HEK293 (cell line): ENCODE results near the gene HPRT1.

Experiments
- CTCF ChIA-PET: fragments of 350-600 bp; formaldehyde crosslinking; extraction: SDS; loops from one replicate; lab custom pipeline; 2021; ENCODE audit warnings: antibody characterized with exemption; lab: Yijun Ruan, JAX
- POLR2A ChIA-PET: fragments of 300-600 bp; formaldehyde crosslinking; extraction: SDS; loops from one replicate; lab custom pipeline; 2020; ENCODE audit warnings: antibody characterized with exemption, inconsistent platforms; lab: Yijun Ruan, JAX
- H3K27ac ChIP-seq: fragments of 200-500 bp; sonication (Bioruptor generic); 2 replicates; pipeline ENCODE4 v1.5.1; 2014; ENCODE audit warnings: low read depth, low read length, control low read depth, inconsistent platforms; ENCODE audit errors: extremely low read depth
- H3K36me3 ChIP-seq, 2 experiments: fragments of 200-500 bp in 1 of 2; sonication (Bioruptor generic) in 1 of 2; 1 replicate in 1 of 2; 2 replicates in 1 of 2; pipeline ENCODE4 v1.5.1; 2014 to 2017; ENCODE audit warnings: inconsistent platforms in 2 of 2, low read length in 2 of 2; ENCODE audit not compliant: control insufficient read depth in 2 of 2, insufficient read depth in 1 of 2
- H3K4me1 ChIP-seq: fragments of 200-500 bp; sonication (Bioruptor generic); 2 replicates; pipeline ENCODE4 v1.5.1; 2014; ENCODE audit warnings: mild to moderate bottlenecking, low read length, inconsistent platforms; ENCODE audit not compliant: control insufficient read depth, insufficient read depth
- H3K4me3 ChIP-seq: 2 replicates; pipeline ENCODE4 v1.5.1; 2011; ENCODE audit warnings: low read depth, mild to moderate bottlenecking, control low read depth, low read length, moderate library complexity
- H3K9me3 ChIP-seq: fragments of 200-500 bp; sonication (Bioruptor generic); 2 replicates; pipeline ENCODE4 v1.5.1; 2014; ENCODE audit warnings: low read depth, low read length, inconsistent platforms; ENCODE audit not compliant: control insufficient read depth, insufficient read depth
- AEBP2 ChIP-seq: fragments of 450-650 bp; formaldehyde crosslinking; IDR thresholded peaks from 2 replicates; pipeline ENCODE4 v1.5.1; 2016; ENCODE audit warnings: missing biosample characterization, missing genetic modification characterization, borderline replicate concordance
- INSM2 ChIP-seq: fragments of 450-650 bp; formaldehyde crosslinking; IDR thresholded peaks from 2 replicates; pipeline ENCODE4 v1.5.1; 2016; ENCODE audit warnings: missing biosample characterization, missing genetic modification characterization
- KLF17 ChIP-seq: fragments of 450-650 bp; formaldehyde crosslinking; IDR thresholded peaks from 2 replicates; pipeline ENCODE4 v1.5.1; 2016; ENCODE audit warnings: missing biosample characterization, missing genetic modification characterization
- KLF7 ChIP-seq: fragments of 450-650 bp; formaldehyde crosslinking; IDR thresholded peaks from 2 replicates; pipeline ENCODE4 v1.5.1; 2016; ENCODE audit warnings: missing biosample characterization, missing genetic modification characterization, borderline replicate concordance
- MYNN ChIP-seq: fragments of 450-650 bp; formaldehyde crosslinking; IDR thresholded peaks from 2 replicates; pipeline ENCODE4 v1.5.1; 2016; ENCODE audit warnings: missing biosample characterization, missing genetic modification characterization, borderline replicate concordance
- SCRT2 ChIP-seq: fragments of 450-650 bp; formaldehyde crosslinking; IDR thresholded peaks from 2 replicates; pipeline ENCODE4 v1.5.1; 2016; ENCODE audit warnings: missing biosample characterization, missing genetic modification characterization
- ZBTB20 ChIP-seq: fragments of 450-650 bp; formaldehyde crosslinking; IDR thresholded peaks from 2 replicates; pipeline ENCODE4 v1.5.1; 2016; ENCODE audit warnings: missing biosample characterization, missing genetic modification characterization
- ZBTB48 ChIP-seq: fragments of 450-650 bp; formaldehyde crosslinking; IDR thresholded peaks from 2 replicates; pipeline ENCODE4 v1.5.1; 2016; ENCODE audit warnings: missing biosample characterization, missing genetic modification characterization
- ZNF138 ChIP-seq: fragments of 450-650 bp; formaldehyde crosslinking; IDR thresholded peaks from 2 replicates; pipeline ENCODE4 v1.5.1; 2016; ENCODE audit warnings: missing biosample characterization, missing genetic modification characterization, borderline replicate concordance
- ZNF157 ChIP-seq: fragments of 450-650 bp; formaldehyde crosslinking; IDR thresholded peaks from 2 replicates; pipeline ENCODE4 v1.5.1; 2016; ENCODE audit warnings: missing biosample characterization, missing genetic modification characterization
- ZNF23 ChIP-seq: fragments of 450-650 bp; formaldehyde crosslinking; IDR thresholded peaks from 2 replicates; pipeline ENCODE4 v1.5.1; 2016; ENCODE audit warnings: missing biosample characterization, missing genetic modification characterization, borderline replicate concordance
- ZNF266 ChIP-seq: fragments of 450-650 bp; formaldehyde crosslinking; IDR thresholded peaks from 2 replicates; pipeline ENCODE4 v1.5.1; 2016; ENCODE audit warnings: missing biosample characterization, missing genetic modification characterization, low read depth
- ZNF280D ChIP-seq: fragments of 450-650 bp; formaldehyde crosslinking; IDR thresholded peaks from 2 replicates; pipeline ENCODE4 v1.5.1; 2016; ENCODE audit warnings: missing biosample characterization, missing genetic modification characterization
- ZNF335 ChIP-seq: fragments of 450-650 bp; formaldehyde crosslinking; conservative IDR thresholded peaks from 2 replicates; pipeline ENCODE4 v1.5.1; 2016; ENCODE audit warnings: missing biosample characterization, missing genetic modification characterization
- ZNF548 ChIP-seq: fragments of 450-650 bp; formaldehyde crosslinking; IDR thresholded peaks from 2 replicates; pipeline ENCODE4 v1.5.1; 2016; ENCODE audit warnings: missing biosample characterization, missing genetic modification characterization
- ZNF600 ChIP-seq: fragments of 450-650 bp; formaldehyde crosslinking; IDR thresholded peaks from 2 replicates; pipeline ENCODE4 v1.5.1; 2016; ENCODE audit warnings: missing biosample characterization, missing genetic modification characterization
- ZNF624 ChIP-seq: fragments of 450-650 bp; formaldehyde crosslinking; IDR thresholded peaks from 2 replicates; pipeline ENCODE4 v1.5.1; 2017; ENCODE audit warnings: missing biosample characterization, missing genetic modification characterization
- ZNF777 ChIP-seq: fragments of 450-650 bp; formaldehyde crosslinking; IDR thresholded peaks from 2 replicates; pipeline ENCODE4 v1.5.1; 2017; ENCODE audit warnings: missing biosample characterization, missing genetic modification characterization, borderline replicate concordance
- ZNF843 ChIP-seq: fragments of 450-650 bp; formaldehyde crosslinking; IDR thresholded peaks from 2 replicates; pipeline ENCODE4 v1.5.1; 2016; ENCODE audit warnings: missing biosample characterization, missing genetic modification characterization

Gene HPRT1

GRCh38 chrX:134544135-134544512, 84.2 kb downstream of the HPRT1 start (continued):
- no peak for TF ChIP-seq AEBP2 (tag by site-specific recombination)
- no peak for TF ChIP-seq SCRT2 (tag by site-specific recombination)
- TF ChIP-seq ZNF548 (tag by site-specific recombination), result no peak

- CTCF ChIA-PET, result no interaction called here
- H3K4me1 ChIP-seq, result peaks cover 16% of the 10 kb centered on the region
- TF ChIP-seq ZNF335 (no peak), ZNF280D (no peak), ZNF138 (no peak), ZBTB20 (no peak), ZNF843 (tag by site-specific recombination) (no peak), ZNF157 (tag by site-specific recombination) (no peak), MYNN (no peak), ZNF600 (tag by site-specific recombination) (no peak), KLF7 (no peak), INSM2 (tag by site-specific recombination) (no peak), KLF17 (no peak), ZNF266 (tag by site-specific recombination) (no peak), ZNF624 (no peak), ZBTB48 (tag by site-specific recombination) (no peak), ZNF23 (tag by site-specific recombination) (no peak), ZNF777 (tag by site-specific recombination) (no peak)
- H3K9me3 ChIP-seq, result no peaks in the 10 kb centered on the region
- H3K36me3 ChIP-seq, result peaks cover 0 to 16% of the 10 kb centered on the region in 2 experiments; a peak in 1 of 3 replicates
- no peak overlapping the region for H3K4me3 ChIP-seq
- no peak overlapping the region for H3K27ac ChIP-seq
- POLR2A ChIA-PET, result no interaction called here
Measured at GRCh38 chrX:134544513-134545151, 84.7 kb downstream of the HPRT1 start.
